ENCODE measurements around the gene ANKRD44.

The ANKRD44 gene

DNA sequence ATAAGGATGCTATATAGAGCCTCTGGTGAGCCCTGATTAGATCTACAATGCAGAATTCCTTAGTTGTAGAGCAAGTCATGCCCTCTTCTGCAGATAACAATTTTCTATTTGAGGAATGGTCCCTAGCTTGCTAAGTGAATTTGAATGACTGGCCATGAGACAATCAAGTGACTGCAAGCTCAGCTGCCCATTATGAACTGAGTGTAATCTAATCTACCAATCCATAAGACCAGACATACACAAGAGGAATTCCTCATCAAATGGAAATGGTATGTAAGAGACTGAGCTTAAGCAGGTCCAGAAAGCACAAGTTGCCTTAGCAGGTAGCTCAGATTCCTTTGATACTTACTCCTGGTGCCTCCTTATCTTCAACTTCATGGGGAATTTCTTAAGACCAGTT is 4.8 kb upstream of the ANKRD44 start:
- no peak overlapping the region for H3K27ac ChIP-seq
- TF ChIP-seq ZFX (IDR thresholded peaks at IDR 0.05; ENCODE audit: borderline replicate concordance) (no peak), CTCF (IDR thresholded peaks at IDR 0.05) (no peak)

GRCh38 chr2:197312186-197312585 is 1.6 kb upstream of the ANKRD44 start:
- H3K27ac ChIP-seq = peak overlapping the region; percentile 86; the same call in 1 of the 2 replicates
- TF ChIP-seq ZFX (IDR thresholded peaks at IDR 0.05; ENCODE audit: borderline replicate concordance) = no peak
- no peak for TF ChIP-seq CTCF (IDR thresholded peaks at IDR 0.05)

DNA sequence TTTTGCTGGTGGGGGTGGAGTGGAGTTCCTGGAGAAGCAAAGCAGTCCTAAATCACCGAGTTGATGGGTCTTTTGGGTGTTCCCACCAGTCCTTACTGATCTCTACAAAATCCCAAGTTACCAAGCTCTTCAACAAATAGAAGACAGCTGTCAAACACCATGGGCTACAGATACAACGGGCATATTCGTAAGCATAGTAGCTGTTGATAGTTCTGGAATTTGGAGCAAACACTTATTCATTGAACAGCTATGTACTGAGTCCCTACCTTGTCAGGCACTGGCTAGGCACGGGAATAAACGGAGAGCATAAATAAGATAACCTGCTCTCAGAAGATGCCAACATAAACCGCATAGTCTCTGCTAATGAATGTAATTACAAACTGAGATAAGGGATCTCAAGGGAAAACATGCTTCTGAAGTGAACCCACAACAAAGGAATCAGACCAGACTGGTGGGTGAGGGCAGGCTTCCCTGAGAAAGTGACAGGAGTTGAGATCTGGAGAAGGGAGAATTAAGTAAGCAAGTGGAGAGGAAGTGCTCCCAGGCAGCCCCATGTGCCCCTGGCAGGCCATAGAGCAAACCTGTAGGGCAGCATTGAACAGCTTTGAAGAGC is 947 bp upstream of the ANKRD44 start:
- no peak for TF ChIP-seq CTCF (IDR thresholded peaks at IDR 0.05)
- no peak for TF ChIP-seq ZFX (IDR thresholded peaks at IDR 0.05; ENCODE audit: borderline replicate concordance)
- peak overlapping the region; percentile 86 for H3K27ac ChIP-seq

- H3K27ac ChIP-seq = peak overlapping the region; percentile 86
- peak; percentile 58 for TF ChIP-seq CTCF (IDR thresholded peaks at IDR 0.05)
- TF ChIP-seq ZFX (IDR thresholded peaks at IDR 0.05; ENCODE audit: borderline replicate concordance) = no peak
Observed at GRCh38 chr2:197310987-197311420, 424 bp upstream of the ANKRD44 start.

GRCh38 chr2:197309691-197310231 is 819 bp downstream of the ANKRD44 start:
- peak overlapping the region; percentile 86 for H3K27ac ChIP-seq
- TF ChIP-seq CTCF (IDR thresholded peaks at IDR 0.05) (no peak), ZFX (IDR thresholded peaks at IDR 0.05; ENCODE audit: borderline replicate concordance) (no peak)

DNA sequence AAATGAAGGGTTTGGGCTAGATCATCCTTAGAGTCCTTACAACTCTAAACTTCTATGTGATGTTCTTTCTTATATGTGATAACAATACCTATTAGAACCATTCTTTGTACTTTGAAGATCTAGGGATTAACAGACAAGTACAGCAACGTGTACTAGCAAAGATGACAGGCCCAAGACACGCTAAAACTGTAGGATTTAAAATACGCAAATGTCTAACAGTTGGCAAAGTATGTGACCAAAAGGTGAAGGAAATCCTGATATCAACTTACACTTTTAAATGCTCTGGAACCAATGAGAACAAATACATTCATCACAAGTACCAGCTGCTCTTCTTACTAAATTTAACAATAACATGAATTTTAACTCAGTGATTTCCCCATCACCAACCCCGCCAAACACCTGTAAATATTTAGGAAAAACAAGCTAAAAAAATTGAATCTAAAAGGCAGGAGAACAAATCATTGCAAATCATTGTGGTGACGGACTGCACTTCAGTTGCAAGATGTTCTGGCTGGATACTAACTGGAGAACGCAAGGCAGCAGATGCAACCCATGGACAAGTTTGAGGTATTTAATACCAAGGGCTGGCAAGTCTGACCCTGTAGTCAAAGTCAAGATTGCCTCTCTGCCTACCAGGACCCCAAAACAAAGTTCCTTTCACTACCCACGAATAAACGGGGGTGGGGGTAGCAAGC is 1.4 kb downstream of the ANKRD44 start:
- TF ChIP-seq CTCF (IDR thresholded peaks at IDR 0.05) (no peak), ZFX (IDR thresholded peaks at IDR 0.05; ENCODE audit: borderline replicate concordance) (no peak)
- no peak overlapping the region for H3K27ac ChIP-seq

- TF ChIP-seq ZFX (IDR thresholded peaks at IDR 0.05; ENCODE audit: borderline replicate concordance) = no peak
- TF ChIP-seq CTCF (IDR thresholded peaks at IDR 0.05) = no peak
- no peak overlapping the region for H3K27ac ChIP-seq
Observed at GRCh38 chr2:197308585-197308984, 2.0 kb downstream of the ANKRD44 start.

All from 22Rv1 (cell line).